ENCODE data around the gene PSMA7.
A peak's percentile ranks its signal among the peaks of the same experiment; 100 is the strongest.
"Not testable (repeated sequence)": the region's sequence is repeated elsewhere in the genome, so short reads cannot be mapped to it uniquely, and the experiment has no call there.

The PSMA7 gene

DNA sequence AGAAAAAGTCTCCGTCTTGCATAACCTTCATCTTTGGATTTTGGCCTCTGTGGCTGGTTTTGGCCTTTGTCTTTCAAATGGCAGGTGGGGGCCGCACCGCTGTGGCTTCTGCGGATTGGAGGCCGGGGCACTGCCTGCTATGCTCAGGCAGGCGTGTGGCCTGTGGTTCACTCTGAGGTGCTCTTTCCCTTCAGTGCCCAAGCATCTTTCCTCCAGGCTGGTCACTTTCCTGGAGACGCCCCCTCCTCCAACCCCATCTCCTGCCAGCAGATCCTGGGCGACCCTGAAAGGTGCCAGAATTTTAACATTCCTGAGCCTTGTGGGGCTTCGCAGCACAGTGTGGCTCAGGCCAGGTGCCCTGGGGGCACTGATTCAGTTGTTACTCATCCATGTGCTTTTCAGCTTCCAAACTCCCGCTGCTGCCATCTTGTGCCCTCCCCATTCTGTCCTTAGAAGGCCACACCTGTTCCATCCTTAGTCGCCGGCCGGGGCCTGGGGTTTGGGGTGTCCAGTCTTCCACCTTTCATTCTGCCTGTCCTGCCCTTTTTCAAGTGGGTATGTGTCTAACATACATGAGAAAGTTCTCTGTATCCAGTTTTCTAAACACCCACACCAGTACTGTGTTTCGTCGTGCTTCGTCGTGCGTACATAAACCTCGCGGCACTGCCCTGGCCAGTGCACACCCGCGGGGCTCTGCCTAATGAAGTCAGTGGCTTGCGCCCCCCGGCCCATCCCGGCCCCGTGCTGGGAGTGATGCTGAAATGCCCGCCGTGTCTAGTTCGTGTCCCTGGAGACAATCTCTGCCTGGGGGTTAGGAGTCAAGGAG is 12.4 kb upstream of the PSMA7 start:
- peak in 1 of 14 donors; percentile 20 for DNase-seq

DNA sequence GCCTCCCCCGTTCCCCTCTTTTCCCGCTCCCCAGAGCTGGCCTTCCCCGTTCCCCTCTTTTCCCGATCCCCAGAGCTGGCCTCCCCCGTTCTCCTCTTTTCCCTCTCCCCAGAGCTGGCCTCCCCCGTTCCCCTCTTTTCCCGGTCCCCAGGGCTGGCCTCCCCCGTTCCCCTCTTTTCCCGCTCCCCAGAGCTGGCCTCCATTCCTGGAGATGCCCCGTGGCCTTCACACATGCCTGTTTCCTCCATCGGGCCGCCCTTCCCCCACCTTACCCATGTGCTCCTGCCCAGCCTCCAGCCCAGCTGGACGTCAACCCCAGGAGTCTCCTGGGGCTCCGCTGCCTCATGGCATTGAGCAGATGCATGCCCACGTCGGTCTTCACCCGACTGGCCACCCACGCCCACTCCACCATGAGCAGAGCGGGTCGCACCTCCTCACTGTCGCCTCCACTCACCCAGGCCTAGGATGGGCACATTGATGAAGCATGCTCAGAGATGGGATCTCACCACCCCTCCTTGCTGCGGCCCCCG is 8.7 kb upstream of the PSMA7 start:
- DNase-seq = no peak

DNA sequence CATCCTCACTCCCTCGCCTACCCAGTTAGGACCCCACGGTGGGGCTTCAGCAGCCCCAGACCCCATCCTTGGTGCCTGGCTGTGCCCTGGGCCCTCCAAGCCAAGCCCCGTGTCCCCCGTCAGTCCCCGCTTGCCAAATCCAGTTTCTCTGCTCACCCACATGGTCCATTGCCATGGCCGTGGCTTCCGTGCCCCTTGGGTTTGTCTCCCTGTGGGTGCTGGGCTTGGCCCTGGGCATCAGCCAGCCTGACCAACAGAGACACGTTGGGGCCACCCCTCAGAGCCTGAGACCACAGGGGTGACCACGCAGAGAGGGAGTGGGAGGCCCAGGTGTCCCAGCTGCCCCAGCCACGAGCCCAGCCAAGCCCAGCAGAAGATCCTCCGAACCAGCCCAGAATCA is 8.0 kb upstream of the PSMA7 start:
- DNase-seq = no peak

DNA sequence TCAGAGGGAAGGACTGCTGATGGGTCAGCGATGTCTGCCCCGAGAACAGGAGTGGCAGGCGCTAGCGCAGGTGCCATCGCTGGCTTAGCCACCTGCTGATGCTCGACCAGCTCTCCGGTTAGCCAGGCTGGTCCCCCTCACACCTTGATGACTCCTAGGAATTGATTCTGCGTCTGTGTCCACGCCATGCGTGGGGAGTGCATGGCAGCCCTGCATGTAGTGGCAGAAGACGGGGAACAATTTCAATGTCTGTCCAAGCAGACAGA is 7.0 kb upstream of the PSMA7 start:
- DNase-seq = peak in 1 of 14 donors; percentile 36

DNA sequence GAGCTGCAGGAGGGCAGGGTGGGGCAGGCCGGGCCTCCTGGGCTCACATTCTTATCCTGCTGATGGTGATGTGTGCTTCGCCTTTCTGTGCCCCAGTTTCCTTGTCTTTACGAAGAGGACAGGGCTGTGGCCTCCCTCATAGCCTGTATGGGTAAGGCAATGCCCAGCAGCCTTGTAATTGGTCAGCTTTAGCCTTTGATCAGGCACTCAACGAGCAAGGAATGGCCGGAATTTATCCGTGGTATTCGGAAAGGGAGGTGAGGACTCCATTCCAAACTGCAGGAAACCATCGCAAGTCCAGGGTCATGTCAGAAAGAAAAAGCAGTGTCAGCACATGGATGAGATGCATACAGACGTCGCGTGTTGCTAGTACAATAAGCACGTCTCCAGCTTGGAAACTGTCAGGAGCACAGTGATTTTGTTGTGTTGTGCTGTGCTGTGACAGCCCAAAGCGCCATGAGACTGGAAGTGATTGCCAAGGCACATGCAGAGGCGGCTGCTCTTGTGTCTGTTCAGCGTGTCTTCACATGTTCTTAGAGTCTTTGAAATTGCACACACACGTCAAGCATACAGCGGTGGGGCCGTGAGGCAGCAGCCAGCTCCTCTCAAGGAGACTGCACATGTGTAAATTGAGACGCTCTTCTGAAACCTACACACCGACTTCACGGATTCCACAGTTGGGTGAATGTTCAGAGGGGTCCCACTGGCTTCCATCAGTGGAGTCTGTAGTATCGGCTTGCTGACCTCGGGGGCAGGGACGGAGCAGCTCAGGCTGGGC is 6.5 kb upstream of the PSMA7 start:
- DNase-seq = peak in 3 of 14 donors; percentile 18 to 44 (median 39)

DNA sequence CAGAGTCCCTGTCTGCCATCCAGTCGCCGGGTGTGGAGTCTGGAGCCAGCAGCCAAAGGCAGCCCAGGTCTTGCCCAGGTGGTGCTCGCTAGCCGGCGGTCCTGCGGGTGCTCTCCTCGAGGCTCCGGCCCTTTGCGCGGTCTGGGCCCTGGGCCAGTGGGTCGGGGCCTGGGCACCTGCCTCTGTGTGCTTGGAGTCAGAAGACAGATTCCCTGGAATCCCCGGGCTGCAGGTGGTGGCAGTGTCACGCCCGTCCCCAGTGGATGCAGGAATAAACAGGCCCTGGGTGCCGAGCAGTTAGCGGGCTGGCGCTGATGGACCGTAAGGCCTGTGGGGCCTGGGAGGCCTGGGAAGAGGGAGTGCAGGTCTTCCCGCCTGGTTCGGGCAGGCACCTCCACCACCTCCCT is 5.7 kb upstream of the PSMA7 start:
- DNase-seq = peak in 1 of 14 donors; percentile 51

DNA sequence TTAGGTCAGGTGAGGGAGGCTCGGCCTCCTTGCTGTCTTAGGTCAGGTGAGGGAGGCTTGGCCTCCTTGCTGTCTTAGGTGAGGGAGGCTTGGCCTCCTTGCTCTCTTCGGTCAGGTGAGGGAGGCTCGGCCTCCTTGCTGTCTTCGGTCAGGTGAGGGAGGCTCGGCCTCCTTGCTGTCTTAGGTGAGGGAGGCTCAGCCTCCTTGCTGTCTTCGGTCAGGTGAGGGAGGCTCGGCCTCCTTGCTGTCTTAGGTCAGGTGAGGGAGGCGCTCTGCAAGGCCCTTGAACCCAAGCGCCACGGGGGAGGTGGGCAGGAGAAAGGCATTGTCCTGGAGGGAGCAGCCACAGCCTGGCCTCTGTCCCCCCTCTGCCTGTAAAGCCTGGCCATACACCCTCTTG is 5.2 kb upstream of the PSMA7 start:
- DNase-seq = not testable (repeated sequence)

DNA sequence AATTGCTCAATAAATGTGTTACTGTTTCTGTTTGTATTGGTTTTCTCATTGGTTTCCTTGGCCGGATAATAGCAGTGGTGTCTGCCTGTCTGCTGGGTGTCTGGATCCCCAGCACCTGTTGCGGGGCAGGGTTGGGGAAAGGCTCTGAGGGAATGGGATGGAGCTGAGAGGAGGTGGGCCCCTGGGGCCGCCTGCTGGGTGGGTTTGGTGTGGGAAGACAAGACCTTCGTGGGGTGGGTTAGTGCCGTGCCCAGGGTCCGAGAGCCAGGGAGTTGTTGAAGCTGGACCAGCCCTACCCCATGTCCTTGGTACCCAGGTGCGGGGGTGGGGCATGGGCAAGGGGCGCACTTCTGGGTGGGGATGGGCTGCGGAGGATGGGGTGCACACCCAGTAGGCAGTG is 4.3 kb upstream of the PSMA7 start:
- no peak for DNase-seq

DNA sequence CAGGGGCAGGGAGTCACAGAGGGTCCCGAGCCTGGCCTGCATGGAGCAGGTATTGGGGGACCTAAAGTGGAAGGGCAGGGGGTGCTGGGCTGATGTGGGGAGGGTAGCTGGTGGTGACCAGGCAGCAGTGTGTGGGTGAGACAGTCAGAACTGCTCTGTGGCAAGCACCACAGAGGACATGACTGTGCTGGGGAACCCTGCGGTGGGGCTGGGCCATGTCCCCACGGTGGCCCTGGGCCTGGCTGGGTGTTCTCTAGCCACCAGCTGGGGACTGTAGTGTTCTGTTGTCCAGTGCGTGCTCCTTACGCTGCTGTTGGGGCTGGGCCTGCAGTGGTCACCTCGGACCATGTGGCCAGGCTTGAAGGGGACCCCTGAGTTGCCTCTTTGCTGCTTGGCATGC is 3.9 kb upstream of the PSMA7 start:
- no peak for DNase-seq

DNA sequence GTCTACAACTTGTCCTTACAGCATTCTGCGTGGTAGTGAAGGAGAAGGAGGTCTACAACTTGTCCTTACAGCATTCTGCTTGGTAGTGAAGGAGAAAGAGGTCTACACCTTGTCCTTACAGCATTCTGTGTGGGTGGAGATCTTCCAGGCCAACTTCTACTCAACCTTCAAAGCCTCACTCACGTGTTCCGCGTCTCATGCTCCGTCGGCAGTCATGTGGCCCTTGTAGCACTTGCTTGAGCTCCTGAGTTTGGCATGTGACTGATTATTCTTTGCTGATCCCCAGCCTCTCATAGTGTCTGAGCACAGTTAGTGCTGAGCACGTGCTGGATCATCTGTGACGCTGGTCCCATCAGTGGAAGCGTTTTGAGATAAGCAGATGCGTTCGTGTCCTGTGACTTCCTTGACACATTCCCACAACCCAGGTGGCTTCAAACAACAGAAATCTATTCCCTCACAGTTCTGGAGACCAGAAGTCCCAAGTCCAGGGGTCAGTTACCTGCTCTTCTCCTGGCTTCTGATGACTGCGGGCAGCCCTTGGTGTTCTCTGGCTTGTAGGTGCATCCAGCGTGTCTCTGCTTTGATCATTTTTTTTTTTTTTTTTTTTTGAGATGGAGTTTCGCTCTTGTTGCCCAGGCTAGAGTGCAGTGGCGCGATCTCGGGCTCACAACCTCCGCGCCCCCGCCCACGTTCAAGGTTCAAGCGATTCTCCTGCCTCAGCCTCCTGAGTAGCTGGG is 3.0 kb upstream of the PSMA7 start:
- DNase-seq = no peak

DNA sequence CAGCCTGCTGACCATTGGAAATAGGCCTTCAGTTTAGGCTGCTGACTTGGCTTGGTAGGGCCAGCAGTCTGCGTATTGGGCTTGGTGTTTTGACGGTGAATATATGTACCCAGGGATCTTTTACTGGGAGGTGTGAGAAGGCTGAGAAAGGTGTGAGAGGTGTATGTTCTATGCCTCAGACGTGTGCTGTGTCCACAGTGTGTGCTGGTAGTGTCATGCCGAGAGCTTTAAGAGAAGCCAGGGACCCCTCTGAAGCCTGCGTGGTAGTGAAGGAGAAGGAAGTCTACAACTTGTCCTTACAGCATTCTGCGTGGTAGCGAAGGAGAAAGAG is 2.5 kb upstream of the PSMA7 start:
- DNase-seq = no peak

DNA sequence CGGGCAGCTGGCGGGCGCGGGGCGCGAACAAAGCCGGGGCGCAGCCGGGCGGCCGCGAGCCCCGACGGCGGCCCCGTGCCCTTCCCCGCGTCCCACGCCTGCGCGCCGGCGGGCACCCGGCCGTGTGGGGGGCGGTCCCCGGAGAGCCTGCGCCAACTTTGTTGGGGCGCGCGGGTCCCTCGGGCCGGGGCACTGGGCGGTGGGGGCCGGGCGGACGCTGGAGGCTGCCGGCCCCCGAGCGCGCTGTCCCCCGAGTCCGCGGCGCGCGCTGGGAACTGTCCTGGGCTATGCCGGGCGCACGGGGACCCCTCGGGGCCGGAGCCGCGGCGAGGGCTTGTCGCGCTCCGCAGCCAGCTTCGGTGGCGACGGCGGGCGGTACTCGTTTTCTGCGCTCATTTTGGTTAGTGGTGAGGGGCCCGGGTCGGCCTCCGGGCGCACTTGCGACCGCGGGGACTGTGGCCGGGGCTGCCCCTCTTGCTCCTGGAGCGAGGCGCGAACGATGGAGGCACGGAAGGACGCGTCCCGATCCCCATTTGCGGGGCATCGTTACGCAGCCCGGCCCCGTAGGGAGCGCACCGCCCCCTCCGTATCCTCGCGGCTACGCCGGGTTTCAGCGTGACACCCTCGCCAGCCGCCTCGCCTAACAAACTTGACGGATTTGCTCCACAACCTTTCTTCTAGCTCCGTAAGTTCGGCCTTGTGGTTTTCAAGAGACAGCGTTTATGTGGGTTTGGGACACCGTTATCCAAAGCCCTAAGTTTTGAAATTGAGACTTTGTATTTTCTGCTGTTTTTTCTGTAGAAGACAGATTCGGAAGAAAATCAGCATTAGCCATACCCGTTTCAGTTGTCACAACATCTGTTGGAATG is 997 bp upstream of the PSMA7 start:
- DNase-seq = peak in 3 of 14 donors; percentile 6 to 25 (median 25)

DNA sequence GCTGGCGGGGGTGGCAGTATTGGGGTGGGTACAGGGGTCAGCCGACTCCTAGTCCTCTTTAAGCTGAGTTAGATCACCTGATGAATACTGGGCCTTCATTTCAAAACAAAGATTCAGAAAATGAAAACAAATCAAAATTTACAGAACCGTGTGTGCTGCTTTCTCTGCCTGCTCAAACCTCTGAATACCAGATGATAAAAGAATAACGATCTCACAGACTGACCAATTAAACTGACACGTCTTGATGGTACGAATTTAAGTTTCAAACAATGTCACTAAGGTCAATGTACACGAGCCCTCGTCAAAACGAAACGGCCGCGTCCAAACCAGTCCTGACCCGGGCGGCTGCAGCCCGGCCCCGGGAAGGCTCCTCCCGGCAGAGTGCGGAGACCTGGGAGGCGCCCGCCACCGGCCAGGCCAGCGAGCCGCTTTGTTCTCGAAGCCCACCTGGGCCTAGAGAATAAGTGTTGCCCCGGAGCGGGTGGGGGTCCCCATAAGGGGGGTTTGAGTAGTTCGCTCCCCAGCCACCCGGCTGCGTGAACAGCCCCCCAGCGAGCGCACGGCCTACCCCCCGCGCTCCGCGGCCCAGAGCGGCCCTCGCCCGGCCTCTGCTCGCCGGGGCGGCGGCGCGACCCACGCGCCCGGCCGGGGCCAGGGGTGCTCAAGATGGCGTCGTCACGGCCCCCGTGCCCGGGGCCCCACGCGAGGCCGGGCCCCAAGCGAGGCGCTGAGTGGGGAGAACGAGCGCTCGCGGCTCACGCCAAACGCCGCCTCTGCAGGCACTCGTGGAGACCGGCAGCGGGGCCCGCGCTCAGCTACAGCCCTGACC is 728 bp downstream of the PSMA7 start:
- DNase-seq = peak in 2 of 14 donors; percentile 14 to 55

DNA sequence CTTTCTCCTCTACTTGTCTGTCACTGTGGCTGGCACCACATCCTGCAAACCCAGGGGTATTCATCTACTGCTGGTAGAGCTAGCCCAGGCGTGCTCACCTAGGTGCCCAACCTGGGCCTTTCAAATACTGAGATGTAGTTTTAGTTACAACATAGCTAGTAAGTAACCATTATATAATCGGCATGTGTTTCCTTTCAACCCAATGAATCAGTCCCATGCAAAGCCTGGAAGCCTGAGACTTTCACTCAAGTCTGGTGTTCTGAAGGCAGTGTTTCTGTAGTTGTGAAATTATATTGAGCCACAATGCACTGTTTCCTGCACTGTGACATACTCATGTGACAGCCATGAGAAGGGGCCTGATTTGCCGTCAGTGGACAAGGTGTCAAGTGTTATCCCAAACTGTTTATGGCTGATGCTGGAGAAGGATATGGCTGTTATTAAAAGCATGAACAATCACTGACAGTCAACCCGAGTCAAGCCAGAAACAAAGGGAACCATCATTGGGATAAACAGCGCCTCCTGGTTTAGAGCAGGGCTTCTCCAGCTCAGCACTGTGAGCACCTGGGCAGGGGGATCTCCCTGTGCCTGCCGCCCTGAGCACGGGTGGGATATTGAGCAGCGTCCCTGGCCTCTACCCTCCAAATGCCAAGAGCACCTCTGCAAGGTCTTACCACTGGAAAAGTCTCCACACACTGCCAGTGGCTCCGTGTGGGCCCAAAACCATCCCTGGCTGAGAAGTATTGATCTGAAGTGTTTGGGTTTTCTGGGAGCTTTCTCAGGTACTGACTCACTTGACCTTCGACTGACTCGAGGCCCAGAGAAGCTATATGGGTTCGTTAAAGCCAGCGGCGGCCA is 1.6 kb downstream of the PSMA7 start:
- no peak for DNase-seq

DNA sequence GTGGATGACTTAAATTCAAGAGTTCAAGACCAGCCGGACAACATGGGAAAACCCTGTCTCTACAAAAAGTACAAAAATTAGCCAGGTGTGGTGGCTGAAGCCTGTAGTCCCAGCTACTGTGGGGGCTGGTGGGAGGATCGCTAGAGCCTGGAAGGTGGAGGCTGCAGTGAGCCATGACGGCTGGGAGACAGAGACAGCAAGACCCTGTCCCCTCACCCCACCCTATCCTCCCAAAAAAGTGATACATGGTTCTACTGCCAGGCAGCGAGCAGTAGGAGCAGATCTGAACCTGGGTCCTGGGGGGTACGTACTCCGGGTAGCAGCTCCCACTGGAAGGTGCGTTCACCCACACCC is 2.2 kb downstream of the PSMA7 start:
- no peak for DNase-seq

DNA sequence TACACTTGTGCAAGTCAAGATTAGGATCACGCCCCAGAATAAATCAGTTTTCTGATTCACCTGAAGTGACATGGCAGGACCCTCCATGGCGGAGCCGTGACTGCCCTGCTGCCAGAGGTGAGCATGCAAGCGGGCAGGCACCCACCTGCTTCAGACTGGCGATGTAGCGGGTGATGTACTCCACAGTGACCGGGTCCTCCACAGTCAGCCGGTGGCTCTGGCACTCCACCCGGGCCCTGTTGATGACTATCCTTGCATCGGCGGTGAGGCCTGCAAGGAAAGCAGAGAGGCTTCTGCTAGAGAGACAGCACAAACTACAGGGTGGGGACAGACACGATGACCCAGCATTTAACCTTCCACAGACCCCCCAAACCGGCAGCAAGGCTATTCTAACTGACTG is 3.6 kb downstream of the PSMA7 start:
- no peak for DNase-seq

DNA sequence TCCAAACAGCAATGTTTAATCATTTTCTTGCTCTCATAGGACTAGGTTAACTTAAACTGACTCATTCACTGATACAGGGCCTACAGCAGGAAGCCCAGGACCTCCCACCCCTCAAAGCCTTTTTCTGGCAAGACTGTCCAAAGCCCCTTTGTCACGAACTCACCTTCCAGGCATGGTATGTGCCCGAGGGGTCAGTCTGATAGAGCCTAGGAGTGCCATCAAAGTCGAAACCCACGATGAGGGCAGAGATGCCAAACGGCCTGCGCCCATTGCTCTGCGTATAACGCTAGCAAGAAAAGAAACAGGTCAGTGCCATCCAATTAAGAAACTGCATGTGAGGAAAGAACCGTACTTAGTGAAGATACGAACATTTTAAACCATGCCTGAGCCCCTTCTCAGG is 4.3 kb downstream of the PSMA7 start:
- DNase-seq = no peak

DNA sequence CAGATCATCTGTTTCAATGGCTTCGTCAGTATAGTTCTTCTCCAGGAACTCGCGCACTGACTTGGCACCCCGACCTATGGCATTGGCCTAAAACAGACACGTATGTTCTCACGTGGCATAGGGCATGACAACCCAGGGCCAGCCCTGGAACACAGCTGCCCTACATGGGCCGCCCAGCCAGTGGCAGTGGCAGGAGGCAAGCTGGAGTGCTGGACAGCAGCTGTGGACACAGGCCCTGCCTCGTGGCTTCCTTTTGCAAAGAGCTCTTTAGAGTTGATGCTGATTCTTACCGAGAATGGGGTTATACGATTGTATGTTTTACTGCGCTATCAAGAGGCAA is 5.0 kb downstream of the PSMA7 start:
- no peak for DNase-seq

DNA sequence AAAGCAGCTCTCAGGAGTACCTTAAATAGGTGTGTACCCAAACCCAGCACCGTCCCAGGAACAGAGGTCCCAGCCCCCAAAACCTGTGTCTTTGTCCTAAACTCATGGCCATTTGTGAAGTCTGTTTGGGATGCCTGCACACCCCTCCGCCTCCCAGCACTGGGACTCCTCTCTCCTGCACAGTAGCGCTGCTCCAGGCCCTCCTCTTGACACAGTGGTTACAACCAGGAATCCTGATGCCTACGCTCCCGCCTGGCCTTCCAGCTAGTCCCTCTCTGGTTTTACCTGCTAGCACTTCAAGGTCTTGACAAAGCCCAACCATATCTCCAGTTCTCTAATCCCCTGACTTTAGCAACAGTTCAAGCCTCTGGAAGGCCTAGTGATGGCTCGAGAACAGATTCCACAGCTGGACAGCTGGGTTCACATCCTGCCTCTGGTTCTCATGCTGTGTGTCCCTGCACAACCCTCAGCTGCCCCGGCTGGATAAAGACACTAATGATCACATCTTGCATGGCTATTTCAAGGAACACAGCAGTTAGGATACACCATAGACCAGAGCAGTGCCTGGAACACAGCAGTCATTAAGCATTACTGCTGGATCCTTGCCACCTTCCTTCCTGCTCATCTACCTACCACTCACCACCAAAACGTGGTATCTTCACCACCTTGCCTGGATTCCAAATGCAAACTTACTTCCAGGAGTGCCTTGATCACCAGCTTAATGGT is 5.6 kb downstream of the PSMA7 start:
- DNase-seq = no peak

DNA sequence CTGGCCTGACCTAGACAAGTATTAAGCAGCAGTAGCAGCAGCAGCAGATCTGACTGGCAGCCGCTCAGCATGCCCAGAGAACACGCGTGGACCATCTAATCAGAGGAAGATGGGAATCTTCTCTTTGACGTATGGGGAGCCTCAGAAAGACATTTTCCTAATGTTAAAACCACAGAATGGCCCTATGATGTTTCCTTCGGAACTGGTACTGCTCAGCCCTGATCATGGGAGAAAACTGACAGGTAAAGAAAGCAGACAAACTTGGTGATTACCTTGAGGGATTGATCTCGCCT is 6.2 kb downstream of the PSMA7 start:
- DNase-seq = no peak
